Measurements from ENCODE around the gene SAMD4A. TPM values are rescaled to one million over a fixed set of nuclear protein-coding genes. Genes with fewer than 3 reads are reported as not detected.

Gene SAMD4A
- total RNA-seq, 4 donors from 2014 or later: 39.8 to 53.3 (median 48.0) TPM

DNA sequence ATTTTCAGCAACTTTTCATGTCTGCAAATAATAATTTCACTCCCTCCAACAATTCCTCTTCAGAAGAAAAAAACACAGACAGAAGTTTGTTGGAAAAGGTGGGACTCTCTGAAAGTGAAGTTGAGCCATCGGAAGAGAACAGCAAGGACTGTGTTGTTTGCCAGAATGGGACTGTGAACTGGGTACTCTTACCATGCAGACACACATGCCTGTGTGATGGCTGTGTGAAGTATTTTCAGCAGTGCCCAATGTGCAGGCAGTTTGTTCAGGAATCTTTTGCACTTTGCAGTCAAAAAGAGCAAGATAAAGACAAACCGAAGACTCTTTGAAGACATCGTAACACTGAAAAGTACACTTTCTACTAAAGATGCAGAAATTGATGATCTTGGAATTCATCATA is 28.9 kb upstream of the SAMD4A start:
- no peak overlapping the region for H3K27ac ChIP-seq
- no peak overlapping the region for H3K4me3 ChIP-seq
- no peaks in the 10 kb centered on the region for H3K27me3 ChIP-seq
- no peak for DNase-seq (ENCODE audit: low spot score in 2 of 2)
- H3K36me3 ChIP-seq: peaks cover 0 to 31% (median 4%) of the 10 kb centered on the region in 3 donors
- no peaks in the 10 kb centered on the region for H3K9me3 ChIP-seq
- 94 to 97% methylated on average over 3 of the region's 3 CpGs for WGBS, 2 donors
- H3K4me1 ChIP-seq: peaks cover 0 to 4% (median 0%) of the 10 kb centered on the region in 4 donors
- TF ChIP-seq EP300 (IDR thresholded peaks at IDR 0.05) (no peak), POLR2A (IDR thresholded peaks at IDR 0.05) (no peak)
- TF ChIP-seq, protein P1, sequence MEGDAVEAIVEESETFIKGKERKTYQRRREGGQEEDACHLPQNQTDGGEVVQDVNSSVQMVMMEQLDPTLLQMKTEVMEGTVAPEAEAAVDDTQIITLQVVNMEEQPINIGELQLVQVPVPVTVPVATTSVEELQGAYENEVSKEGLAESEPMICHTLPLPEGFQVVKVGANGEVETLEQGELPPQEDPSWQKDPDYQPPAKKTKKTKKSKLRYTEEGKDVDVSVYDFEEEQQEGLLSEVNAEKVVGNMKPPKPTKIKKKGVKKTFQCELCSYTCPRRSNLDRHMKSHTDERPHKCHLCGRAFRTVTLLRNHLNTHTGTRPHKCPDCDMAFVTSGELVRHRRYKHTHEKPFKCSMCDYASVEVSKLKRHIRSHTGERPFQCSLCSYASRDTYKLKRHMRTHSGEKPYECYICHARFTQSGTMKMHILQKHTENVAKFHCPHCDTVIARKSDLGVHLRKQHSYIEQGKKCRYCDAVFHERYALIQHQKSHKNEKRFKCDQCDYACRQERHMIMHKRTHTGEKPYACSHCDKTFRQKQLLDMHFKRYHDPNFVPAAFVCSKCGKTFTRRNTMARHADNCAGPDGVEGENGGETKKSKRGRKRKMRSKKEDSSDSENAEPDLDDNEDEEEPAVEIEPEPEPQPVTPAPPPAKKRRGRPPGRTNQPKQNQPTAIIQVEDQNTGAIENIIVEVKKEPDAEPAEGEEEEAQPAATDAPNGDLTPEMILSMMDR (IDR thresholded peaks at IDR 0.05): no peak

DNA sequence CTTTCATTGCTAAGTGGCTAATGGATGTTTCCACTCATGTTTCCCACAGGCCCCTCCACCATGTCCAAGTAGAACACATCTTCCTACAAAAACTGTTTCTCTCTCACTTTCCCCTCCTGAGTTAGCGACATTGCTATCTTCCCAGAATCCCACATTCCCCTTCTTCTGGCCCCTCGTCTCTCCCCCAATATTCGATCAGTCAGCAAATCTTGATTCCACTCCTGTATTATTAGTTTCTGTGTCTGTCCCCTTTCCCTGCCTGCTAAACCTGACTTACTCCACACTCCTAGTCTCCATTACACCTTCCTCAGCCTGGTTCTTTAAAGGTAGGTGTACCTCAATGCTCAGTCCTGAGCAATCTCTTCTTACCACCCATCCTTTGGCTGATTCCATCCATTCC is 19.3 kb upstream of the SAMD4A start:
- DNase-seq (ENCODE audit: low spot score in 2 of 2): no peak
- Histone ChIP-seq H3K27me3 (no peaks in the 10 kb centered on the region), H3K27ac (no peak overlapping the region), H3K4me3 (no peak overlapping the region), H3K9me3 (no peaks in the 10 kb centered on the region), H3K4me1 (no peaks in the 10 kb centered on the region), H3K36me3 (no peaks in the 10 kb centered on the region)
- 95 to 96% methylated on average over 3 of the region's 3 CpGs for WGBS, 2 donors
- TF ChIP-seq, protein P1 (IDR thresholded peaks at IDR 0.05): no peak

DNA sequence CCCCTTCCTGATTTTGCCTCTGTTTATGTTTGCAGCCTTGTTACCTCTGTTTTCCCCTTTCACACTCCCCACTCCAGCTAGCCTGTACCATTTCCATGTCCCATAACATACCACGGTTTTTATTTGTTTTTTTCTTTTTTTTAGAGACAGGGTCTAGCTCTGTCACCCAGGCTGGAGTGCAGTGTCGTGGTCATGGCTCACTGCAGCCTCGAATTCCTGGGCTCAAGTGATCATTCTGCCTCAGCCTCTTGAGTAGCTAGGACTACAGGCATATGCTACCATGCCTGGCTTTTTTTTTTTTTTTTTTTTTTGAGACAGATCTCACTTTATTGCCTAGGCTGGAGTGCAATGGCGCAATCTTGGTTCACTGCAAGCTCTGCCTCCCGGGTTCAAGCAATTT is 18.4 kb upstream of the SAMD4A start:
- no peak for DNase-seq (ENCODE audit: low spot score in 2 of 2)
- WGBS, 2 donors: 81 to 88% methylated on average over 5 of the region's 5 CpGs
- TF ChIP-seq POLR2A (IDR thresholded peaks at IDR 0.05) (no peak), EP300 (IDR thresholded peaks at IDR 0.05) (no peak)
- TF ChIP-seq, protein P1 (IDR thresholded peaks at IDR 0.05): no peak

DNA sequence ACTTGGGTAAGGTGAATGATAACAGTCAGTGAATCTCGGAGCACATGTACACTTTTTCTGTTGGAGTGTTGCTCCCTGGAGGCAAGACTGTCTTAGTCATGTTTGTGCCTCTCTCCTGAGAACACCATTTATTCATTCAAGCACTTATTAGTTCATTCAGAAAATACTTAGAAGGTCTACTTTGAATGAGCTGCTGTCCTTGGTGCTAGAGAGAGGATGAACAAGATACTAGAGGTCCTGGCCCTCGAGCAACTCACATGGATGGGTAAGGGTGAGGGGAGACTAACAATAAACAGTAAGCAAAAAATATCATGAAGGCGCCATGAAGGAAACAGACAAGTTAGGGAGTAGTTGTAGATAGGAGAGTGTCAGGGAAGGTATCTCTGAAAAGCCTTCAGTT is 17.1 kb upstream of the SAMD4A start:
- H3K27me3 ChIP-seq: no peaks in the 10 kb centered on the region
- TF ChIP-seq POLR2A (IDR thresholded peaks at IDR 0.05) (no peak), EP300 (IDR thresholded peaks at IDR 0.05) (no peak)
- TF ChIP-seq, protein P1 (IDR thresholded peaks at IDR 0.05): no peak
- H3K9me3 ChIP-seq: no peaks in the 10 kb centered on the region
- 77 to 86% methylated on average over 3 of the region's 3 CpGs for WGBS, 2 donors
- H3K4me1 ChIP-seq: no peaks in the 10 kb centered on the region
- H3K27ac ChIP-seq: no peak overlapping the region
- no peak overlapping the region for H3K4me3 ChIP-seq
- no peaks in the 10 kb centered on the region for H3K36me3 ChIP-seq
- no peak for DNase-seq (ENCODE audit: low spot score in 2 of 2)

More for the DNA sequence above, 18.4 kb upstream of the SAMD4A start:
- Histone ChIP-seq H3K27me3 (no peaks in the 10 kb centered on the region), H3K9me3 (no peaks in the 10 kb centered on the region), H3K4me3 (no peak overlapping the region), H3K4me1 (no peaks in the 10 kb centered on the region), H3K27ac (no peak overlapping the region), H3K36me3 (no peaks in the 10 kb centered on the region)

- H3K4me1 ChIP-seq: no peaks in the 10 kb centered on the region
- no peaks in the 10 kb centered on the region for H3K27me3 ChIP-seq
- 71 to 81% methylated on average over 1 of the region's 1 CpG for WGBS, 2 donors
- no peak for DNase-seq (ENCODE audit: low spot score in 2 of 2)
- TF ChIP-seq EP300 (IDR thresholded peaks at IDR 0.05) (no peak), POLR2A (IDR thresholded peaks at IDR 0.05) (no peak)
- TF ChIP-seq, protein P1 (IDR thresholded peaks at IDR 0.05): no peak
- H3K4me3 ChIP-seq: no peak overlapping the region
- H3K27ac ChIP-seq: no peak overlapping the region
- H3K36me3 ChIP-seq: no peaks in the 10 kb centered on the region
- no peaks in the 10 kb centered on the region for H3K9me3 ChIP-seq
These were observed 16.4 kb upstream of the SAMD4A start for GRCh38 chr14:54550514-54550913.

Data from tibial nerve (tissue), 4 donors.